ENCODE results near the gene TTC7B. TPM values are rescaled to one million over a fixed set of nuclear protein-coding genes. Genes with fewer than 3 reads are reported as not detected.

The TTC7B gene
- total and polyA plus RNA-seq, 10 of the 15 experiments (the other 5 are each of a cell fraction or from before 2014, with no cell fraction given) = under 0.01 to 1.1 (median 0.26) TPM; not detected in 2

DNA sequence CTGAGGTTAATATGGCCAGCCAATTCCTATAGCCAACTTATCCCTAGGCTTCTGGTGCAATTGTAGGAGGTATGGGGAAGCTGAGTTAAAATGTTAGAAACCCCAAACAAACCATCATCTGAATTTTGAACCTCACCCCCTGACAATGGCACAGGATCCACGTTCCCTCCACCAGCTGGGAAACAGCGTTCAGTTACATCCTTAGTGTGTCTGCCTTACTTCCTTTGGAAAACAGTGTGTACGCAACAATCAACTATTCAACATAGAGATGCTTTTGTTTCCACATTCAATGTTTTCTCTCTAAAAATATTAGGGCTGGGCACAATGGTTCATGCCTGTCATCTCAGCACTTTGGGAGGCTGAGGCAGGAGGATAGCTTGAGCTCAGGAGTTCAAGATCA lies 203.4 kb downstream of the TTC7B start:
- no TSS peak for BruUV-seq (replicated peaks)
- Histone ChIP-seq H2AFZ (ENCODE audit: control insufficient read depth, low read depth, low read length) (no peak overlapping the region), H3K4me2 (ENCODE audit: control insufficient read depth, insufficient read depth) (no peak overlapping the region), H3K9ac (ENCODE audit: control insufficient read depth, insufficient read depth, low read length) (no peak overlapping the region), H3K27ac (ENCODE audit: control insufficient read depth, insufficient read depth) (no peak overlapping the region), H3K27me3 (replicated peaks in 1 of 2; ENCODE audit: control insufficient read depth in 2 of 2, insufficient read depth in 2 of 2, low read length in 1 of 2) (peaks cover 0 to 1% of the 10 kb centered on the region in 2 experiments; a peak in 1 of 4 replicates), H3K9me3 (replicated peaks; ENCODE audit: control insufficient read depth, insufficient read depth, low read length) (no peaks in the 10 kb centered on the region), H3K4me3 (no peak overlapping the region), H4K20me1 (ENCODE audit: control insufficient read depth, insufficient read depth) (no peaks in the 10 kb centered on the region), H3K79me2 (ENCODE audit: control insufficient read depth, insufficient read depth, low read length) (no peaks in the 10 kb centered on the region), H3K36me3 (ENCODE audit: control insufficient read depth in 2 of 2, insufficient read depth in 2 of 2, low read length in 1 of 2) (no peaks in the 10 kb centered on the region), H3K4me1 (ENCODE audit: control insufficient read depth, insufficient read depth, low read length) (no peaks in the 10 kb centered on the region; the same call in 1 of the 2 replicates)
- ATAC-seq (no peak), DNase-seq (ENCODE audit: low read depth, low spot score) (no peak), FAIRE-seq (no peak)
- ChIA-PET POLR2A (no interaction called here), SMC1A (ENCODE audit: uncharacterized antibody, unreplicated experiment) (no interaction called here), RAD21 (ENCODE audit: unreplicated experiment) (no interaction called here), CTCF (no interaction called here)
- intact Hi-C loops (cut with micrococcal nuclease; ENCODE audit: unreplicated experiment) = no loop called here
- in situ Hi-C loops (cut with MboI) = no loop called here
- WGBS (ENCODE audit: insufficient coverage, insufficient replicate concordance, low lambda C conversion rate, missing lambda C conversion rate) = 29% methylated on average over 3 of the region's 3 CpGs
- TF ChIP-seq NBN (IDR thresholded peaks at IDR 0.05) (no peak), ZBTB33 (IDR thresholded peaks at IDR 0.05) (no peak), HSF1 (IDR thresholded peaks at IDR 0.05; ENCODE audit: low read depth, low read length) (no peak), RUNX3 (IDR thresholded peaks at IDR 0.05; ENCODE audit: low read length) (no peak), BRCA1 (IDR thresholded peaks at IDR 0.05; ENCODE audit: low read depth, low read length) (no peak), NFYB (IDR thresholded peaks at IDR 0.05; ENCODE audit: insufficient read depth, low read depth, low read length) (no peak), HDAC2 (IDR thresholded peaks at IDR 0.05) (no peak), KAT2A (conservative IDR thresholded peaks at IDR 0.05; ENCODE audit: control insufficient read depth, low read depth, low read length) (no peak), PAX8 (IDR thresholded peaks at IDR 0.05) (no peak)
- TF ChIP-seq, protein P1, sequence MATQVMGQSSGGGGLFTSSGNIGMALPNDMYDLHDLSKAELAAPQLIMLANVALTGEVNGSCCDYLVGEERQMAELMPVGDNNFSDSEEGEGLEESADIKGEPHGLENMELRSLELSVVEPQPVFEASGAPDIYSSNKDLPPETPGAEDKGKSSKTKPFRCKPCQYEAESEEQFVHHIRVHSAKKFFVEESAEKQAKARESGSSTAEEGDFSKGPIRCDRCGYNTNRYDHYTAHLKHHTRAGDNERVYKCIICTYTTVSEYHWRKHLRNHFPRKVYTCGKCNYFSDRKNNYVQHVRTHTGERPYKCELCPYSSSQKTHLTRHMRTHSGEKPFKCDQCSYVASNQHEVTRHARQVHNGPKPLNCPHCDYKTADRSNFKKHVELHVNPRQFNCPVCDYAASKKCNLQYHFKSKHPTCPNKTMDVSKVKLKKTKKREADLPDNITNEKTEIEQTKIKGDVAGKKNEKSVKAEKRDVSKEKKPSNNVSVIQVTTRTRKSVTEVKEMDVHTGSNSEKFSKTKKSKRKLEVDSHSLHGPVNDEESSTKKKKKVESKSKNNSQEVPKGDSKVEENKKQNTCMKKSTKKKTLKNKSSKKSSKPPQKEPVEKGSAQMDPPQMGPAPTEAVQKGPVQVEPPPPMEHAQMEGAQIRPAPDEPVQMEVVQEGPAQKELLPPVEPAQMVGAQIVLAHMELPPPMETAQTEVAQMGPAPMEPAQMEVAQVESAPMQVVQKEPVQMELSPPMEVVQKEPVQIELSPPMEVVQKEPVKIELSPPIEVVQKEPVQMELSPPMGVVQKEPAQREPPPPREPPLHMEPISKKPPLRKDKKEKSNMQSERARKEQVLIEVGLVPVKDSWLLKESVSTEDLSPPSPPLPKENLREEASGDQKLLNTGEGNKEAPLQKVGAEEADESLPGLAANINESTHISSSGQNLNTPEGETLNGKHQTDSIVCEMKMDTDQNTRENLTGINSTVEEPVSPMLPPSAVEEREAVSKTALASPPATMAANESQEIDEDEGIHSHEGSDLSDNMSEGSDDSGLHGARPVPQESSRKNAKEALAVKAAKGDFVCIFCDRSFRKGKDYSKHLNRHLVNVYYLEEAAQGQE (IDR thresholded peaks at IDR 0.05; ENCODE audit: low read depth, low read length) = no peak
- TF ChIP-seq, protein P2, sequence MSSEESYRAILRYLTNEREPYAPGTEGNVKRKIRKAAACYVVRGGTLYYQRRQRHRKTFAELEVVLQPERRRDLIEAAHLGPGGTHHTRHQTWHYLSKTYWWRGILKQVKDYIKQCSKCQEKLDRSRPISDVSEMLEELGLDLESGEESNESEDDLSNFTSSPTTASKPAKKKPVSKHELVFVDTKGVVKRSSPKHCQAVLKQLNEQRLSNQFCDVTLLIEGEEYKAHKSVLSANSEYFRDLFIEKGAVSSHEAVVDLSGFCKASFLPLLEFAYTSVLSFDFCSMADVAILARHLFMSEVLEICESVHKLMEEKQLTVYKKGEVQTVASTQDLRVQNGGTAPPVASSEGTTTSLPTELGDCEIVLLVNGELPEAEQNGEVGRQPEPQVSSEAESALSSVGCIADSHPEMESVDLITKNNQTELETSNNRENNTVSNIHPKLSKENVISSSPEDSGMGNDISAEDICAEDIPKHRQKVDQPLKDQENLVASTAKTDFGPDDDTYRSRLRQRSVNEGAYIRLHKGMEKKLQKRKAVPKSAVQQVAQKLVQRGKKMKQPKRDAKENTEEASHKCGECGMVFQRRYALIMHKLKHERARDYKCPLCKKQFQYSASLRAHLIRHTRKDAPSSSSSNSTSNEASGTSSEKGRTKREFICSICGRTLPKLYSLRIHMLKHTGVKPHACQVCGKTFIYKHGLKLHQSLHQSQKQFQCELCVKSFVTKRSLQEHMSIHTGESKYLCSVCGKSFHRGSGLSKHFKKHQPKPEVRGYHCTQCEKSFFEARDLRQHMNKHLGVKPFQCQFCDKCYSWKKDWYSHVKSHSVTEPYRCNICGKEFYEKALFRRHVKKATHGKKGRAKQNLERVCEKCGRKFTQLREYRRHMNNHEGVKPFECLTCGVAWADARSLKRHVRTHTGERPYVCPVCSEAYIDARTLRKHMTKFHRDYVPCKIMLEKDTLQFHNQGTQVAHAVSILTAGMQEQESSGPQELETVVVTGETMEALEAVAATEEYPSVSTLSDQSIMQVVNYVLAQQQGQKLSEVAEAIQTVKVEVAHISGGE (CRISPR knock-in tag; IDR thresholded peaks at IDR 0.05) = no peak
- TF ChIP-seq, protein P3, sequence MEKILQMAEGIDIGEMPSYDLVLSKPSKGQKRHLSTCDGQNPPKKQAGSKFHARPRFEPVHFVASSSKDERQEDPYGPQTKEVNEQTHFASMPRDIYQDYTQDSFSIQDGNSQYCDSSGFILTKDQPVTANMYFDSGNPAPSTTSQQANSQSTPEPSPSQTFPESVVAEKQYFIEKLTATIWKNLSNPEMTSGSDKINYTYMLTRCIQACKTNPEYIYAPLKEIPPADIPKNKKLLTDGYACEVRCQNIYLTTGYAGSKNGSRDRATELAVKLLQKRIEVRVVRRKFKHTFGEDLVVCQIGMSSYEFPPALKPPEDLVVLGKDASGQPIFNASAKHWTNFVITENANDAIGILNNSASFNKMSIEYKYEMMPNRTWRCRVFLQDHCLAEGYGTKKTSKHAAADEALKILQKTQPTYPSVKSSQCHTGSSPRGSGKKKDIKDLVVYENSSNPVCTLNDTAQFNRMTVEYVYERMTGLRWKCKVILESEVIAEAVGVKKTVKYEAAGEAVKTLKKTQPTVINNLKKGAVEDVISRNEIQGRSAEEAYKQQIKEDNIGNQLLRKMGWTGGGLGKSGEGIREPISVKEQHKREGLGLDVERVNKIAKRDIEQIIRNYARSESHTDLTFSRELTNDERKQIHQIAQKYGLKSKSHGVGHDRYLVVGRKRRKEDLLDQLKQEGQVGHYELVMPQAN (conservative IDR thresholded peaks at IDR 0.05) = no peak
